GM18502 (cell line): Measurements from ENCODE around the gene CST1.
A peak's percentile ranks its signal among the peaks of the same experiment; 100 is the strongest.
"Not testable (repeated sequence)": the region's sequence is repeated elsewhere in the genome, so short reads cannot be mapped to it uniquely, and the experiment has no call there.

Source experiments
- ATAC-seq: cut with Tn5 transposase; IDR thresholded peaks from one replicate; pipeline ENCODE4 v1.9.1; 2021; ENCODE audit warnings: mild to moderate bottlenecking; ENCODE audit not compliant: unreplicated experiment, poor library complexity

The CST1 gene

GRCh38 chr20:23719351-23719750, 31.4 kb downstream of the CST1 start:
- ATAC-seq = not testable (repeated sequence)

GRCh38 chr20:23711778-23712177, 39.0 kb downstream of the CST1 start:
- ATAC-seq = not testable (repeated sequence)

GRCh38 chr20:23710771-23711170, 40.0 kb downstream of the CST1 start:
- no peak for ATAC-seq

GRCh38 chr20:23705895-23706294, 44.8 kb downstream of the CST1 start:
- no peak for ATAC-seq

GRCh38 chr20:23702021-23702420, 48.7 kb downstream of the CST1 start:
- ATAC-seq = no peak

- no peak for ATAC-seq
Measured at GRCh38 chr20:23700931-23701330, 49.8 kb downstream of the CST1 start.

GRCh38 chr20:23697947-23698346, 52.8 kb downstream of the CST1 start:
- peak; percentile 56 for ATAC-seq
